Loucy (cell line): Measurements from ENCODE around the gene ABHD15.
"Not testable (repeated sequence)": the region's sequence is repeated elsewhere in the genome, so short reads cannot be mapped to it uniquely, and the experiment has no call there.

Experiments
- H2AFZ ChIP-seq: fragments of 200-600 bp; sonication (generic); 2 replicates; pipeline ENCODE4 v1.6.0; 2016; ENCODE audit warnings: antibody characterized with exemption, mild to moderate bottlenecking, low read length, moderate library complexity
- H3F3A ChIP-seq: fragments of 200-600 bp; 2 replicates; pipeline ENCODE4 v1.6.0; 2016; ENCODE audit warnings: antibody characterized with exemption, low read depth, mild to moderate bottlenecking
- H3K27me3 ChIP-seq: fragments of 200-600 bp; sonication (generic); 2 replicates; pipeline ENCODE4 v1.6.1; 2014; ENCODE audit warnings: low read length, mild to moderate bottlenecking; ENCODE audit not compliant: insufficient read depth, poor library complexity, severe bottlenecking
- H3K36me3 ChIP-seq: fragments of 200-600 bp; sonication (generic); 2 replicates; pipeline ENCODE4 v1.6.1; 2016; ENCODE audit warnings: low read length; ENCODE audit not compliant: insufficient read depth
- H3K4me1 ChIP-seq: fragments of 200-600 bp; sonication (generic); 2 replicates; pipeline ENCODE4 v1.5.1; 2014; ENCODE audit warnings: low read length, mild to moderate bottlenecking; ENCODE audit not compliant: insufficient read depth, poor library complexity, severe bottlenecking
- H3K4me2 ChIP-seq: fragments of 200-600 bp; sonication (generic); 2 replicates; pipeline ENCODE4 v1.6.0; 2014; ENCODE audit warnings: antibody characterized with exemption, low read length, low read depth, mild to moderate bottlenecking; ENCODE audit not compliant: poor library complexity, severe bottlenecking
- H3K4me3 ChIP-seq: fragments of 200-600 bp; sonication (generic); 2 replicates; pipeline ENCODE4 v1.5.1; 2014; ENCODE audit warnings: low read length, mild to moderate bottlenecking, mixed read lengths; ENCODE audit not compliant: poor library complexity, severe bottlenecking
- H3K79me2 ChIP-seq: fragments of 200-600 bp; sonication (generic); 2 replicates; pipeline ENCODE4 v1.6.1; 2014; ENCODE audit warnings: low read length; ENCODE audit not compliant: insufficient read depth
- H3K9ac ChIP-seq: fragments of 200-600 bp; sonication (generic); 2 replicates; pipeline ENCODE4 v1.6.0; 2014; ENCODE audit warnings: mild to moderate bottlenecking, low read depth, low read length, moderate library complexity; ENCODE audit not compliant: poor library complexity, severe bottlenecking
- H3K9me2 ChIP-seq: fragments of 200-600 bp; sonication (generic); replicated peaks from 2 replicates; pipeline ENCODE4 v1.6.1; 2016; ENCODE audit warnings: low read depth, low read length, mixed read lengths
- H3K9me3 ChIP-seq: fragments of 200-600 bp; sonication (generic); 2 replicates; pipeline ENCODE4 v1.6.1; 2014; ENCODE audit warnings: mild to moderate bottlenecking, antibody characterized with exemption, low read length, low read depth; ENCODE audit not compliant: insufficient read depth
- H4K20me1 ChIP-seq: fragments of 200-600 bp; sonication (generic); 2 replicates; pipeline ENCODE4 v1.6.0; 2014; ENCODE audit warnings: antibody characterized with exemption, low read length, mild to moderate bottlenecking; ENCODE audit not compliant: insufficient read depth, poor library complexity, severe bottlenecking
- CTCF ChIP-seq: fragments of 200-600 bp; sonication (generic); conservative IDR thresholded peaks from 2 replicates; pipeline ENCODE4 v1.5.1; 2014; ENCODE audit warnings: mild to moderate bottlenecking, antibody characterized with exemption, low read length
- EZH2phosphoT487 ChIP-seq: fragments of 200-600 bp; IDR thresholded peaks from 2 replicates; pipeline ENCODE4 v1.6.1; 2018; ENCODE audit warnings: antibody characterized with exemption, mild to moderate bottlenecking, moderate library complexity, borderline replicate concordance

The ABHD15 gene

DNA sequence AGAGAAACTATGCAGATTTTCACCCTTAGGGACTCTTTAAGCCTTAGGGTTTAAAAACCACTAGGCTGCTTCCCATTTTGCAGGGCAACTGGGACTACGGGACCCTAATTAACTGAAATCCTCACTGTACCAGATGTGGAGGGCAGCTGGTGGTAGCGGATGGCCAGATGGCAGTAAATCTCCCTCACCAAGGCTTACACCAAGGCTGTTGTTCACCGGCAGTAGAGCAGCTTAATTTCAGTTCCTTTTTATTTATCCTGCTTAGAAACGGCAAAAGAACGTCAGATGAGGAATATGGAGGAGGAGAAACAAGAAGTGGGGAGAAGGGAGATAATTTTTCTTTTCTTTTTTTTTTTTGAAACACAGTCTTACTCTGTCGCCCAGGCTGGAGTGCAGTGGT lies 6.5 kb downstream of the ABHD15 start:
- no peaks in the 10 kb centered on the region for H3F3A ChIP-seq
- H3K9me2 ChIP-seq = no peaks in the 10 kb centered on the region
- no peak overlapping the region for H3K4me2 ChIP-seq
- H4K20me1 ChIP-seq = peaks cover 5% of the 10 kb centered on the region
- H3K36me3 ChIP-seq = no peaks in the 10 kb centered on the region
- no peak overlapping the region for H3K9ac ChIP-seq
- no peak for TF ChIP-seq EZH2phosphoT487
- no peaks in the 10 kb centered on the region for H3K27me3 ChIP-seq
- no peaks in the 10 kb centered on the region for H3K9me3 ChIP-seq
- H3K79me2 ChIP-seq = peaks cover 12% of the 10 kb centered on the region; the same call in 1 of the 2 replicates
- no peak overlapping the region for H3K4me3 ChIP-seq
- H2AFZ ChIP-seq = no peak overlapping the region
- H3K4me1 ChIP-seq = peaks cover 10% of the 10 kb centered on the region

DNA sequence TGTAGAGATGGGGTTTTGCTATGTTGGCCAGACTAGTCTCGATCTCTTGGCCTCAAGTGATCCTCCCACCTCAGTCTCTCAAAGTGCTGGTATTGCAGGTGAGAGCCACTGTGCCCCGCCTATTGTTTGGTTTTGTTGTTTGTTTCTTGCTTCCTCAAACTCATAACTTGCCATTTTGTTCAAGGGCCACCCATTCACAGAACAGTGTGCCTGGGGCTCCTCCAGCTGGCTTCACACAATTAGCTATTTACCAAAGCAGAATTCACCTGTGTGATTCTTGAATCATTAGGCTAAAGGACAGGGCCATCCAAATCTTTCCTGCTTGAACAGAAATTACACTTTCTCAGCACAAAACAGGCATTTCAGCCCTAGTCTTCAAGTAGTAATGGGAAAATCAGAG lies 7.2 kb downstream of the ABHD15 start:
- no peak overlapping the region for H3K9ac ChIP-seq
- peaks cover 5% of the 10 kb centered on the region for H4K20me1 ChIP-seq
- no peaks in the 10 kb centered on the region for H3K36me3 ChIP-seq
- H2AFZ ChIP-seq = no peak overlapping the region
- no peaks in the 10 kb centered on the region for H3K9me3 ChIP-seq
- H3K79me2 ChIP-seq = peaks cover 8% of the 10 kb centered on the region; the same call in 1 of the 2 replicates
- H3F3A ChIP-seq = no peaks in the 10 kb centered on the region
- peaks cover 9% of the 10 kb centered on the region for H3K4me1 ChIP-seq
- TF ChIP-seq CTCF (no peak), EZH2phosphoT487 (no peak)
- no peaks in the 10 kb centered on the region for H3K27me3 ChIP-seq
- no peaks in the 10 kb centered on the region for H3K9me2 ChIP-seq
- no peak overlapping the region for H3K4me3 ChIP-seq
- no peak overlapping the region for H3K4me2 ChIP-seq

DNA sequence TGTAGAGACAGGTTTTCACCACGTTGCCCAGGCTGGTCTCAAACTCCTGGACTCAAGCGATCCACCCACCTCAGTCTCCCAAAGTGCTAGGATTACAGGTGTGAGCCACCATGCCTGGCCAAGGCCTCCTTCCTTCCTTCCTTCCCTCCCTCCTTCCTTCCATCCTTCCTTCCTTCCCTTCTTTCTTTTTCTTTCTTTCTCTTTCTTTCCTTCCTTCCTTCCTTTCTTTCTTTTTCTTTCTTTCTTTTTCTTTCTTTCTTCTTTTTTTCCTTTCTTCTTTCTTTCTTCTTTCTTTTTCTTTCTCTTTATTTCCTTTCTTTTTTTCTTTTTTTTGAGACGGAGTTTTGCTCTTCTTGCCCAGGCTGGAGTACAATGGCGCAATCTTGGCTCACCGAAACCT lies 8.7 kb downstream of the ABHD15 start:
- not testable (repeated sequence) for H3F3A ChIP-seq, H3K4me2 ChIP-seq, H3K36me3 ChIP-seq, H3K4me3 ChIP-seq, H3K9ac ChIP-seq, H4K20me1 ChIP-seq, H3K9me2 ChIP-seq, H3K27me3 ChIP-seq, H3K4me1 ChIP-seq, H3K79me2 ChIP-seq, H3K9me3 ChIP-seq, H2AFZ ChIP-seq

- H3K4me2 ChIP-seq = no peak overlapping the region
Measured at GRCh38 chr17:29557739-29558116, 9.1 kb downstream of the ABHD15 start.

More at GRCh38 chr17:29557739-29558116, 9.1 kb downstream of the ABHD15 start:
- Histone ChIP-seq H3K9me2 (no peaks in the 10 kb centered on the region), H4K20me1 (no peaks in the 10 kb centered on the region), H3K4me3 (no peak overlapping the region), H2AFZ (no peak overlapping the region), H3K9me3 (no peaks in the 10 kb centered on the region), H3K4me1 (peaks cover 9% of the 10 kb centered on the region), H3K79me2 (no peaks in the 10 kb centered on the region), H3K9ac (no peak overlapping the region), H3K27me3 (no peaks in the 10 kb centered on the region), H3K36me3 (no peaks in the 10 kb centered on the region), H3F3A (no peaks in the 10 kb centered on the region)
- TF ChIP-seq EZH2phosphoT487 (no peak), CTCF (no peak)
